ENCODE results near the gene GAB4.

- TF ChIP-seq EZH2 (optimal IDR thresholded peaks at IDR 0.05; ENCODE audit: low read depth, low read length) = no peak
- no peak for TF ChIP-seq CTCF (IDR thresholded peaks at IDR 0.05; ENCODE audit: low read length)
These were observed 52.9 kb downstream of the GAB4 start for GRCh38 chr22:16955081-16955480.

Measured in MM.1S (cell line).